ENCODE measurements around the gene ASGR1.
A peak's percentile ranks its signal among the peaks of the same experiment; 100 is the strongest.
"Not testable (repeated sequence)": the region's sequence is repeated elsewhere in the genome, so short reads cannot be mapped to it uniquely, and the experiment has no call there.

ASGR1 gene

GRCh38 chr17:7191069-7191468, 11.9 kb upstream of the ASGR1 start:
- H3K4me3 ChIP-seq (ENCODE audit: control insufficient read depth in 1 of 7, extremely low read depth in 1 of 7, insufficient read depth in 4 of 7, low read depth in 2 of 7, low read length in 6 of 7), result no peak overlapping the region
- 99% methylated on average over 11 of the region's 12 CpGs for WGBS (ENCODE audit: insufficient coverage)
- no peaks in the 10 kb centered on the region for H3K4me1 ChIP-seq (ENCODE audit: control extremely low read depth in 1 of 4, control insufficient read depth in 4 of 4, insufficient read depth in 4 of 4, low read length in 3 of 4)
- H3K9me3 ChIP-seq (ENCODE audit: control extremely low read depth in 1 of 5, control insufficient read depth in 4 of 5, insufficient read depth in 2 of 5, low read depth in 1 of 5, low read length in 4 of 5), result no peaks in the 10 kb centered on the region
- ChIA-PET POLR2A (no interaction called here), CTCF (interaction anchor here (0.7 to 0.8 kb wide), 2 partner anchors 10 to 29 kb away, joined by 3 read pairs; no protein-coding TSS in a partner anchor)
- H3K36me3 ChIP-seq (ENCODE audit: control insufficient read depth in 4 of 4, insufficient read depth in 4 of 4, low read length in 3 of 4), result peaks cover 3 to 56% (median 34%) of the 10 kb centered on the region in 4 experiments
- no peak overlapping the region for H3K27ac ChIP-seq (ENCODE audit: insufficient read depth in 1 of 2, low read depth in 1 of 2, low read length in 2 of 2, poor library complexity in 1 of 2, severe bottlenecking in 2 of 2)
- DNase-seq, result no peak
- no peaks in the 10 kb centered on the region for H3K27me3 ChIP-seq (replicated peaks in 2 of 5; ENCODE audit: control insufficient read depth in 4 of 5, insufficient read depth in 5 of 5, low read length in 4 of 5)

- H3K4me1 ChIP-seq (ENCODE audit: control extremely low read depth in 1 of 4, control insufficient read depth in 4 of 4, insufficient read depth in 4 of 4, low read length in 3 of 4), result no peaks in the 10 kb centered on the region
- H3K27me3 ChIP-seq (replicated peaks in 2 of 5; ENCODE audit: control insufficient read depth in 4 of 5, insufficient read depth in 5 of 5, low read length in 4 of 5), result no peaks in the 10 kb centered on the region
- H3K36me3 ChIP-seq (ENCODE audit: control insufficient read depth in 4 of 4, insufficient read depth in 4 of 4, low read length in 3 of 4), result peaks cover 3 to 49% (median 27%) of the 10 kb centered on the region in 4 experiments
- H3K27ac ChIP-seq (ENCODE audit: insufficient read depth in 1 of 2, low read depth in 1 of 2, low read length in 2 of 2, poor library complexity in 1 of 2, severe bottlenecking in 2 of 2), result no peak overlapping the region
- no peak for DNase-seq
- no peaks in the 10 kb centered on the region for H3K9me3 ChIP-seq (ENCODE audit: control extremely low read depth in 1 of 5, control insufficient read depth in 4 of 5, insufficient read depth in 2 of 5, low read depth in 1 of 5, low read length in 4 of 5)
- no peak overlapping the region for H3K4me3 ChIP-seq (ENCODE audit: control insufficient read depth in 1 of 7, extremely low read depth in 1 of 7, insufficient read depth in 4 of 7, low read depth in 2 of 7, low read length in 6 of 7)
- 94% methylated on average over 9 of the region's 14 CpGs for WGBS (ENCODE audit: insufficient coverage)
- ChIA-PET POLR2A (no interaction called here), CTCF (interaction anchor here (0.7 to 0.8 kb wide), 2 partner anchors 9 to 28 kb away, joined by 3 read pairs; no protein-coding TSS in a partner anchor)
Observed at GRCh38 chr17:7190276-7190917, 11.2 kb upstream of the ASGR1 start.

GRCh38 chr17:7186241-7186640, 7.1 kb upstream of the ASGR1 start:
- ChIA-PET POLR2A (interaction anchor here (0.5 kb wide), 1 partner anchor 229 kb away, joined by 3 read pairs; no protein-coding TSS in a partner anchor), CTCF (interaction anchor here (0.6 to 2.9 kb wide), 4 partner anchors 10 to 1992 kb away, joined by 3 to 14 read pairs (median 4); no protein-coding TSS in a partner anchor)
- H3K4me3 ChIP-seq (ENCODE audit: control insufficient read depth in 1 of 7, extremely low read depth in 1 of 7, insufficient read depth in 4 of 7, low read depth in 2 of 7, low read length in 6 of 7), result no peak overlapping the region
- H3K4me1 ChIP-seq (ENCODE audit: control extremely low read depth in 1 of 4, control insufficient read depth in 4 of 4, insufficient read depth in 4 of 4, low read length in 3 of 4), result peaks cover 0 to 7% (median 6%) of the 10 kb centered on the region in 4 experiments
- no peaks in the 10 kb centered on the region for H3K27me3 ChIP-seq (replicated peaks in 2 of 5; ENCODE audit: control insufficient read depth in 4 of 5, insufficient read depth in 5 of 5, low read length in 4 of 5)
- H3K9me3 ChIP-seq (ENCODE audit: control extremely low read depth in 1 of 5, control insufficient read depth in 4 of 5, insufficient read depth in 2 of 5, low read depth in 1 of 5, low read length in 4 of 5), result no peaks in the 10 kb centered on the region
- H3K36me3 ChIP-seq (ENCODE audit: control insufficient read depth in 4 of 4, insufficient read depth in 4 of 4, low read length in 3 of 4), result peaks cover 0 to 15% (median 6%) of the 10 kb centered on the region in 4 experiments
- 57% methylated on average over 6 of the region's 7 CpGs for WGBS (ENCODE audit: insufficient coverage)
- no peak overlapping the region for H3K27ac ChIP-seq (ENCODE audit: insufficient read depth in 1 of 2, low read depth in 1 of 2, low read length in 2 of 2, poor library complexity in 1 of 2, severe bottlenecking in 2 of 2)
- DNase-seq, result peak in 2 of 3 donors; percentile 52 to 64

- POLR2A ChIA-PET, result no interaction called here
- no peak overlapping the region for H3K27ac ChIP-seq (ENCODE audit: insufficient read depth in 1 of 2, low read depth in 1 of 2, low read length in 2 of 2, poor library complexity in 1 of 2, severe bottlenecking in 2 of 2)
- no peak overlapping the region for H3K4me3 ChIP-seq (ENCODE audit: control insufficient read depth in 1 of 7, extremely low read depth in 1 of 7, insufficient read depth in 4 of 7, low read depth in 2 of 7, low read length in 6 of 7)
- 100% methylated on average over 1 of the region's 6 CpGs for WGBS (ENCODE audit: insufficient coverage)
- H3K27me3 ChIP-seq (replicated peaks in 2 of 5; ENCODE audit: control insufficient read depth in 4 of 5, insufficient read depth in 5 of 5, low read length in 4 of 5), result no peaks in the 10 kb centered on the region
- peaks cover 0 to 7% (median 6%) of the 10 kb centered on the region in 4 experiments for H3K4me1 ChIP-seq (ENCODE audit: control extremely low read depth in 1 of 4, control insufficient read depth in 4 of 4, insufficient read depth in 4 of 4, low read length in 3 of 4)
- CTCF ChIA-PET, result interaction anchor here (1.4 to 2.9 kb wide), 3 partner anchors 12 to 138 kb away, joined by 5 to 14 read pairs (median 6); no protein-coding TSS in a partner anchor
- peaks cover 0 to 3% (median 0%) of the 10 kb centered on the region in 4 experiments for H3K36me3 ChIP-seq (ENCODE audit: control insufficient read depth in 4 of 4, insufficient read depth in 4 of 4, low read length in 3 of 4)
- no peak for DNase-seq
- H3K9me3 ChIP-seq (ENCODE audit: control extremely low read depth in 1 of 5, control insufficient read depth in 4 of 5, insufficient read depth in 2 of 5, low read depth in 1 of 5, low read length in 4 of 5), result no peaks in the 10 kb centered on the region
Observed at GRCh38 chr17:7184647-7185046, 5.5 kb upstream of the ASGR1 start.

- Histone ChIP-seq H3K27ac (ENCODE audit: insufficient read depth in 1 of 2, low read depth in 1 of 2, low read length in 2 of 2, poor library complexity in 1 of 2, severe bottlenecking in 2 of 2) (no peak overlapping the region), H3K4me1 (ENCODE audit: control extremely low read depth in 1 of 4, control insufficient read depth in 4 of 4, insufficient read depth in 4 of 4, low read length in 3 of 4) (peaks cover 0 to 7% (median 6%) of the 10 kb centered on the region in 4 experiments), H3K9me3 (ENCODE audit: control extremely low read depth in 1 of 5, control insufficient read depth in 4 of 5, insufficient read depth in 2 of 5, low read depth in 1 of 5, low read length in 4 of 5) (no peaks in the 10 kb centered on the region), H3K36me3 (ENCODE audit: control insufficient read depth in 4 of 4, insufficient read depth in 4 of 4, low read length in 3 of 4) (no peaks in the 10 kb centered on the region), H3K27me3 (replicated peaks in 2 of 5; ENCODE audit: control insufficient read depth in 4 of 5, insufficient read depth in 5 of 5, low read length in 4 of 5) (no peaks in the 10 kb centered on the region), H3K4me3 (ENCODE audit: control insufficient read depth in 1 of 7, extremely low read depth in 1 of 7, insufficient read depth in 4 of 7, low read depth in 2 of 7, low read length in 6 of 7) (peak overlapping the region in 1 of 7 experiments; percentile 7)
- 16% methylated on average over 6 of the region's 14 CpGs for WGBS (ENCODE audit: insufficient coverage)
- CTCF ChIA-PET, result interaction anchor here (2.9 kb wide), 1 partner anchor 138 kb away, joined by 14 read pairs; no protein-coding TSS in a partner anchor
- POLR2A ChIA-PET, result no interaction called here
- peak in 2 of 3 donors; percentile 67 to 69 for DNase-seq
Observed at GRCh38 chr17:7184091-7184488, 4.9 kb upstream of the ASGR1 start.

- H3K4me1 ChIP-seq (ENCODE audit: control extremely low read depth in 1 of 4, control insufficient read depth in 4 of 4, insufficient read depth in 4 of 4, low read length in 3 of 4), result peaks cover 0 to 7% (median 6%) of the 10 kb centered on the region in 4 experiments
- H3K27me3 ChIP-seq (replicated peaks in 2 of 5; ENCODE audit: control insufficient read depth in 4 of 5, insufficient read depth in 5 of 5, low read length in 4 of 5), result no peaks in the 10 kb centered on the region
- H3K36me3 ChIP-seq (ENCODE audit: control insufficient read depth in 4 of 4, insufficient read depth in 4 of 4, low read length in 3 of 4), result no peaks in the 10 kb centered on the region
- WGBS (ENCODE audit: insufficient coverage), result 92% methylated on average over 2 of the region's 7 CpGs
- H3K27ac ChIP-seq (ENCODE audit: insufficient read depth in 1 of 2, low read depth in 1 of 2, low read length in 2 of 2, poor library complexity in 1 of 2, severe bottlenecking in 2 of 2), result no peak overlapping the region
- H3K9me3 ChIP-seq (ENCODE audit: control extremely low read depth in 1 of 5, control insufficient read depth in 4 of 5, insufficient read depth in 2 of 5, low read depth in 1 of 5, low read length in 4 of 5), result no peaks in the 10 kb centered on the region
- H3K4me3 ChIP-seq (ENCODE audit: control insufficient read depth in 1 of 7, extremely low read depth in 1 of 7, insufficient read depth in 4 of 7, low read depth in 2 of 7, low read length in 6 of 7), result peak overlapping the region in 1 of 7 experiments; percentile 7
- CTCF ChIA-PET, result interaction anchor here (2.9 kb wide), 1 partner anchor 137 kb away, joined by 14 read pairs; no protein-coding TSS in a partner anchor
- no peak for DNase-seq
- POLR2A ChIA-PET, result no interaction called here
Observed at GRCh38 chr17:7183433-7184090, 4.4 kb upstream of the ASGR1 start.

GRCh38 chr17:7182101-7182500, 2.9 kb upstream of the ASGR1 start:
- CTCF ChIA-PET, result interaction anchor here (0.6 to 1.2 kb wide), 4 partner anchors 9 to 280 kb away, joined by 3 read pairs; no protein-coding TSS in a partner anchor

More at GRCh38 chr17:7182101-7182500, 2.9 kb upstream of the ASGR1 start:
- H3K27ac ChIP-seq (ENCODE audit: insufficient read depth in 1 of 2, low read depth in 1 of 2, low read length in 2 of 2, poor library complexity in 1 of 2, severe bottlenecking in 2 of 2); H3K9me3 ChIP-seq (ENCODE audit: control extremely low read depth in 1 of 5, control insufficient read depth in 4 of 5, insufficient read depth in 2 of 5, low read depth in 1 of 5, low read length in 4 of 5); H3K27me3 ChIP-seq (replicated peaks in 2 of 5; ENCODE audit: control insufficient read depth in 4 of 5, insufficient read depth in 5 of 5, low read length in 4 of 5); DNase-seq; H3K36me3 ChIP-seq (ENCODE audit: control insufficient read depth in 4 of 4, insufficient read depth in 4 of 4, low read length in 3 of 4); POLR2A ChIA-PET; H3K4me3 ChIP-seq (ENCODE audit: control insufficient read depth in 1 of 7, extremely low read depth in 1 of 7, insufficient read depth in 4 of 7, low read depth in 2 of 7, low read length in 6 of 7): not testable (repeated sequence)
- peaks cover 0 to 21% (median 19%) of the 10 kb centered on the region in 4 experiments for H3K4me1 ChIP-seq (ENCODE audit: control extremely low read depth in 1 of 4, control insufficient read depth in 4 of 4, insufficient read depth in 4 of 4, low read length in 3 of 4)
- no CpG with 5 or more reads among the region's 2 CpGs for WGBS (ENCODE audit: insufficient coverage)

Measured in common myeloid progenitor, CD34-positive (primary cell).